ENCODE results near the gene GADD45GIP1. TPM values are rescaled to one million over a fixed set of nuclear protein-coding genes. Genes with fewer than 3 reads are reported as not detected.
A peak's percentile ranks its signal among the peaks of the same experiment; 100 is the strongest.

GADD45GIP1 gene
- total RNA-seq, 2 donors from 2014 or later, result 31.0 to 34.9 TPM

DNA sequence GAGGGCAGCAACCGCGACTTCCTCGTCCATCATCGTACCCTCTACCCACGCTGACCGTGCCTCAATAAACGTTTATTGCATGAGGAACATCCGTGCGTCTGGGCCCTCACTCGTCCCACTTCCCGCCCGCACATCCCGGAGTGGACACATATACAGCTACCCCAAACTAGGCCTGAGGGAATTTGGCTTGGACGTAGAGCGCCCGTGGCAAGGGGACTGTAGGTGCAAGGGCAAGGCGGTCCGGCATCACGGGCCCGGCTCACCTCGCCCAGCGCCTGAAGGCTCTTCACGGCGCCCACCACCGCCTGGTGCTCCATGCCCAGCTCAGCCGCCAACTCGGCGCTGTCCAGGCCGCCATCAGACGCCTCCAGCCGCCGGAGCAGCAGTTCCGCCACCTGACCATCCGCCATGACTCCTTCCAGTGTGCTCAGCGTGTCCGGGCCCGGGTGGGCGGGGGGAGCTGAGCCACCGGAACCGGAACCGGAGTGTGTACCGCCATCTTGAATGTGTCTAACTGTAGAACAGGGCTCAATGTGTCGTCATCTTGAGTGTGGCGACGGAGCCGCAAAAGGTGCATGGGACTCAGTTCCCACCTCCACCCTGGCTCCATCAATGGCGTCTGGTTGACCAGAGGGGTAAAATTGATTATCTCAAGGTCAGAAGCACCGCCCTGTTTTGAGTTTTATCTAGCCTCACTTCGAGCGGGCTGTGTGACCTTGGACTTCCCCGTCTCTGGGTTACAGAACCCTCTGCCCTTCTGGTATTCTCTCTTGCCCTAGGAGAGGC lies 23.5 kb downstream of the GADD45GIP1 start, which contains the start of gene FARSA:
FARSA (minus strand) TSS at position 425 of the 786 bp plus-strand sequence; CDS start at position 410, 15 bp downstream.
- H3K27ac ChIP-seq (ENCODE audit: low read depth, low read length), result no peak within 1 kb of the TSS
- peaks cover 18% of the 10 kb centered on the region for H3K4me1 Mint-ChIP-seq

DNA sequence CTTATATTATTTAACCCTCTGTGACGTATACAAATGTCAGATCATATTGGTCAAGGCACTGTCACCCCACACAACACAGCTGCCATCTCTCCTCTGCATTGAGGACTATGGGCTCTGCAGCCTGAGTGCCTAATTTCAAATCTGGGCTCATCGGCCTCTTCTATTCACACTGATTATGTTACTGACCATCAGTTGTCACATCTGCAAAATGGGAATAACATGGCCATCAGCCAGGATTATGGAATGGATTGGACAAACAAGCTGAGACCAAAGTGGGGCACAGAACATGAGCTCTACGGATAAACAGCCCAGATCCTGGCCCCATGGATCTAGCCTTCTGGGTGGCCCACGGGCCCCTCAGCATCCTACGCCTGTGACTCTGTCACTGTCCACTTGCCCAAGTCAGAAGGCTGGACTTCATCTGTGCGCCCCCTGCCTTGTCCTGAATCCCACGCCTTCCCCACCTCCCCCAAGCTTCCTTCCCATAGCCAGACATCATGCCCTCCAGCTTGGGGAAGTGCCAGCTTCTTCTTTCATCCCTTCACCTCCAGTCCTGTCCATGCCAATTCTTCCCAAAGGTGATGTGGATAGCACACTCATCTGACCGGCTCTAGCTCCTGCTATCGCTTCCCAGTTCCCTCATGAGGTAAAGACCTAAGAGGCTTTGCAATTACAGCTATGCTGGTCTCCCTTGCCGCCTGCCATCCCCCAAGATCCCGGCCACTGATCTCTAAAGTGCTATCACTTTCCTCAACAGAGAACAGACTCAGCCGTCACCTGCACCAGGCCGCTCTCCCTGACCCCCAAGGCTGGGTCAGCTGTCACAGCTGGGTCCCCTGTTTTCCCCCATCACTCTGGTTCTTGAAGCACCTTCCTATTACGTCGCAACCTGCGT lies 24.4 kb downstream of the GADD45GIP1 start:
- Histone ChIP-seq H3K4me1 (ENCODE audit: control insufficient read depth, insufficient read depth, low read length) (peaks cover 5% of the 10 kb centered on the region), H3K9me3 (ENCODE audit: control insufficient read depth, low read length) (no peaks in the 10 kb centered on the region), H3K4me3 (ENCODE audit: low read length) (peak overlapping the region; percentile 98), H3K9ac (ENCODE audit: extremely low read depth, low read length, poor library complexity, severe bottlenecking) (peak overlapping the region; percentile 71), H3K36me3 (ENCODE audit: control insufficient read depth, insufficient read depth, low read length) (peaks cover 34% of the 10 kb centered on the region), H3K27ac (ENCODE audit: low read depth, low read length) (no peak overlapping the region), H3K27me3 (ENCODE audit: control insufficient read depth, insufficient read depth, low read length, poor library complexity, severe bottlenecking) (no peaks in the 10 kb centered on the region)
- WGBS, 2 experiments (ENCODE audit: insufficient coverage in 1 of 2, insufficient read length in 1 of 2), result 38 to 55% methylated on average over 12 to 16 of the region's 16 CpGs
- Mint-ChIP-seq H3K27me3 (ENCODE audit: insufficient read depth) (no peaks in the 10 kb centered on the region), H3K27ac (peak overlapping the region; percentile 88), H3K4me1 (peaks cover 15% of the 10 kb centered on the region), H3K9me3 (no peaks in the 10 kb centered on the region), H3K36me3 (ENCODE audit: low read depth) (peaks cover 32% of the 10 kb centered on the region), H3K4me3 (peak overlapping the region; percentile 92)
- TF ChIP-seq, protein P1, sequence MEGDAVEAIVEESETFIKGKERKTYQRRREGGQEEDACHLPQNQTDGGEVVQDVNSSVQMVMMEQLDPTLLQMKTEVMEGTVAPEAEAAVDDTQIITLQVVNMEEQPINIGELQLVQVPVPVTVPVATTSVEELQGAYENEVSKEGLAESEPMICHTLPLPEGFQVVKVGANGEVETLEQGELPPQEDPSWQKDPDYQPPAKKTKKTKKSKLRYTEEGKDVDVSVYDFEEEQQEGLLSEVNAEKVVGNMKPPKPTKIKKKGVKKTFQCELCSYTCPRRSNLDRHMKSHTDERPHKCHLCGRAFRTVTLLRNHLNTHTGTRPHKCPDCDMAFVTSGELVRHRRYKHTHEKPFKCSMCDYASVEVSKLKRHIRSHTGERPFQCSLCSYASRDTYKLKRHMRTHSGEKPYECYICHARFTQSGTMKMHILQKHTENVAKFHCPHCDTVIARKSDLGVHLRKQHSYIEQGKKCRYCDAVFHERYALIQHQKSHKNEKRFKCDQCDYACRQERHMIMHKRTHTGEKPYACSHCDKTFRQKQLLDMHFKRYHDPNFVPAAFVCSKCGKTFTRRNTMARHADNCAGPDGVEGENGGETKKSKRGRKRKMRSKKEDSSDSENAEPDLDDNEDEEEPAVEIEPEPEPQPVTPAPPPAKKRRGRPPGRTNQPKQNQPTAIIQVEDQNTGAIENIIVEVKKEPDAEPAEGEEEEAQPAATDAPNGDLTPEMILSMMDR (conservative IDR thresholded peaks at IDR 0.05), result no peak
- no peak for DNase-seq

More for the DNA sequence above, 23.5 kb downstream of the GADD45GIP1 start, which contains the start of gene FARSA:
- peak; percentile 97 for DNase-seq
- Histone ChIP-seq H3K9ac (ENCODE audit: extremely low read depth, low read length, poor library complexity, severe bottlenecking) (peak within 1 kb of the TSS; percentile 71), H3K4me1 (ENCODE audit: control insufficient read depth, insufficient read depth, low read length) (peaks cover 7% of the 10 kb centered on the region), H3K36me3 (ENCODE audit: control insufficient read depth, insufficient read depth, low read length) (peaks cover 26% of the 10 kb centered on the region), H3K27me3 (ENCODE audit: control insufficient read depth, insufficient read depth, low read length, poor library complexity, severe bottlenecking) (no peaks in the 10 kb centered on the region), H3K9me3 (ENCODE audit: control insufficient read depth, low read length) (no peaks in the 10 kb centered on the region), H3K4me3 (ENCODE audit: low read length) (peak within 1 kb of the TSS; percentile 98)
- H3K27ac Mint-ChIP-seq, result peak within 1 kb of the TSS; percentile 88
- 5 to 7% methylated on average over 35 to 51 of the region's 51 CpGs for WGBS, 2 experiments (ENCODE audit: insufficient coverage in 1 of 2, insufficient read length in 1 of 2)
- TF ChIP-seq, protein P1 (conservative IDR thresholded peaks at IDR 0.05), result no peak
- H3K4me3 Mint-ChIP-seq, result peak within 1 kb of the TSS; percentile 92
- peaks cover 26% of the 10 kb centered on the region for H3K36me3 Mint-ChIP-seq (ENCODE audit: low read depth)
- no peaks in the 10 kb centered on the region for H3K27me3 Mint-ChIP-seq (ENCODE audit: insufficient read depth)
- no peaks in the 10 kb centered on the region for H3K9me3 Mint-ChIP-seq

DNA sequence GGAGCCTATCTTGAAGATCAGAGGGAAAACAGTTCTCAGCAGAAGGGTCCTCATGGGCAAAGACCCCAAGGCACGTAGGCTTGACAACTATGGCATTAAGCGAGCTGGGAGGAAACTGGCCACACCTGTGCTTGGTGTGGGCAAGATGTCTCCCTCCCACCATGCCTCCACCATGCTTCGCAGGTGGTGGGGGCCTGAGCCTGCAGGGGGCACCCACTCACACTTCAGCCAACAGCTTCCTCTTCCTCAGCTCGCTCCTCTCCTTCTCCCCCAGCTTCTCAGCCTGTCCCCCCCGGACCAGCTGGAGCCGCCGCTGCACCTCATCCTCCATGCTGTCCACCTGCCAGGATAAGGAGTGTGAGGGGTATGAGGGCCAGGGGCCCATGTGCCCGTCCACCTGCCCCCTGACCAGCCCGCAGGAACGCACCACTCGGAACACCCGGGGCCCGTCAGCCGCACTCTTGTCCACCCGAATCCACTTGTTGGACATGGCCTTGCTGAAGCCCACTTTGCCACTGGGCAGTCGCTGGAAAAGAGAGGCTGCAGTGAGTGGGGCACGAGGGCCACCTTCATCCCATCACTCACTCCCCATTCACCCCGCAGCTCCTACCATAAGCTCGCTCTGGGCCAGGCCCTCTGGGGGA lies 26.9 kb downstream of the GADD45GIP1 start:
- TF ChIP-seq, protein P1 (conservative IDR thresholded peaks at IDR 0.05), result no peak
- Mint-ChIP-seq H3K27ac (no peak overlapping the region), H3K27me3 (ENCODE audit: insufficient read depth) (no peaks in the 10 kb centered on the region), H3K4me3 (no peak overlapping the region), H3K4me1 (peaks cover 9% of the 10 kb centered on the region), H3K36me3 (ENCODE audit: low read depth) (peaks cover 45% of the 10 kb centered on the region), H3K9me3 (no peaks in the 10 kb centered on the region)
- WGBS, 2 experiments (ENCODE audit: insufficient coverage in 1 of 2, insufficient read length in 1 of 2), result 95 to 100% methylated on average over 5 to 19 of the region's 19 CpGs
- Histone ChIP-seq H3K27me3 (ENCODE audit: control insufficient read depth, insufficient read depth, low read length, poor library complexity, severe bottlenecking) (no peaks in the 10 kb centered on the region), H3K9ac (ENCODE audit: extremely low read depth, low read length, poor library complexity, severe bottlenecking) (no peak overlapping the region), H3K4me1 (ENCODE audit: control insufficient read depth, insufficient read depth, low read length) (no peaks in the 10 kb centered on the region), H3K27ac (ENCODE audit: low read depth, low read length) (no peak overlapping the region), H3K36me3 (ENCODE audit: control insufficient read depth, insufficient read depth, low read length) (peaks cover 48% of the 10 kb centered on the region), H3K4me3 (ENCODE audit: low read length) (no peak overlapping the region), H3K9me3 (ENCODE audit: control insufficient read depth, low read length) (no peaks in the 10 kb centered on the region)
- no peak for DNase-seq

All from endodermal cell (in vitro differentiated cells).